Fibroblast of mammary gland (primary cell): ENCODE data around the gene GLT8D2.
"Not testable (repeated sequence)": the region's sequence is repeated elsewhere in the genome, so short reads cannot be mapped to it uniquely, and the experiment has no call there.

ENCODE experiments used
- DNase-seq: peaks from one replicate; pipeline ENCODE4 v3.0.0-alpha.2; 2010; ENCODE audit warnings: low read depth
- H3K4me3 ChIP-seq: 2 replicates; pipeline ENCODE4 v1.5.1; 2011; ENCODE audit warnings: low read depth, mild to moderate bottlenecking, low read length, moderate library complexity; ENCODE audit not compliant: control insufficient read depth
- TF ChIP-seq, protein P1 (sequence below): conservative IDR thresholded peaks from 2 replicates; pipeline ENCODE4 v1.5.1; 2011; ENCODE audit warnings: low read depth, low read length, inconsistent platforms; ENCODE audit not compliant: control insufficient read depth, insufficient read depth

The GLT8D2 gene

DNA sequence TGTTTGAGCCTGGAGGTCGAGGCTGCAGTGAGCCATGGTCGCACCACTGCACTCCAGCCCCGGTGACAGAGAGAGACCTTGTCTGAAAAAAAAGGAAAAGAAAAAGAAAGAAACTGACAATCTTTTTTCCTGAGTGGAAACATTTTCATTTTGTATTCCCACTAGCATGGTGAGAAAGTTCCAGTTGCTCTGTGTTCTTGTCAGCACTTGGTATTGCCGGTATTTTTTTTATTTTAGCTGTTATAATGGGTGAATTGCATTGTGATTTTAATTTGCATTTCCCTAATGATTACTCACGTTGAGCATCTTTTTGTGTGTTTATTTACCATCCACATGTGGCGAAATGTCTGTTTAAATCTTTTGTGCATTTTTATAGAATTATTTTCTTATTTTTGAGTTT lies 25.6 kb downstream of the GLT8D2 start:
- TF ChIP-seq, protein P1, sequence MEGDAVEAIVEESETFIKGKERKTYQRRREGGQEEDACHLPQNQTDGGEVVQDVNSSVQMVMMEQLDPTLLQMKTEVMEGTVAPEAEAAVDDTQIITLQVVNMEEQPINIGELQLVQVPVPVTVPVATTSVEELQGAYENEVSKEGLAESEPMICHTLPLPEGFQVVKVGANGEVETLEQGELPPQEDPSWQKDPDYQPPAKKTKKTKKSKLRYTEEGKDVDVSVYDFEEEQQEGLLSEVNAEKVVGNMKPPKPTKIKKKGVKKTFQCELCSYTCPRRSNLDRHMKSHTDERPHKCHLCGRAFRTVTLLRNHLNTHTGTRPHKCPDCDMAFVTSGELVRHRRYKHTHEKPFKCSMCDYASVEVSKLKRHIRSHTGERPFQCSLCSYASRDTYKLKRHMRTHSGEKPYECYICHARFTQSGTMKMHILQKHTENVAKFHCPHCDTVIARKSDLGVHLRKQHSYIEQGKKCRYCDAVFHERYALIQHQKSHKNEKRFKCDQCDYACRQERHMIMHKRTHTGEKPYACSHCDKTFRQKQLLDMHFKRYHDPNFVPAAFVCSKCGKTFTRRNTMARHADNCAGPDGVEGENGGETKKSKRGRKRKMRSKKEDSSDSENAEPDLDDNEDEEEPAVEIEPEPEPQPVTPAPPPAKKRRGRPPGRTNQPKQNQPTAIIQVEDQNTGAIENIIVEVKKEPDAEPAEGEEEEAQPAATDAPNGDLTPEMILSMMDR = no peak
- DNase-seq = no peak
- no peak overlapping the region for H3K4me3 ChIP-seq

DNA sequence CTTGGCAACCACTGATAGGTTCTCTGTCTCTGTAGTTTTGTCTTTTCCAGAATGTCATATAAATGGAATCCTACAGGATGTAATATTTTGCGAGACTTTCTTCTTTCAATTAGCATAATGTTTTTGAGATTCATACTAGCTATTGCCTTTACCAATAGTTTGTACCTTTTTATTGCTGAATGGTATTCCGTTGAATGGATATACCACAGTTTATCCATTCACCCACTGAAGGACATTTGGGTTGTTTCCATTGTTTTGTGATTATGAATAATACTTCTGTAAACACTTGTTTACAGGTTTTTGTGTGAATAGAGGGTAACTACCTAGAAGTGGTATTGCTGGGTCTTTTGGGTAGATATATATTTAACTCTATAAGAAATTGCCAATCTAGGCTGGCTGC lies 26.3 kb downstream of the GLT8D2 start:
- TF ChIP-seq, protein P1 = no peak
- no peak for DNase-seq
- no peak overlapping the region for H3K4me3 ChIP-seq

DNA sequence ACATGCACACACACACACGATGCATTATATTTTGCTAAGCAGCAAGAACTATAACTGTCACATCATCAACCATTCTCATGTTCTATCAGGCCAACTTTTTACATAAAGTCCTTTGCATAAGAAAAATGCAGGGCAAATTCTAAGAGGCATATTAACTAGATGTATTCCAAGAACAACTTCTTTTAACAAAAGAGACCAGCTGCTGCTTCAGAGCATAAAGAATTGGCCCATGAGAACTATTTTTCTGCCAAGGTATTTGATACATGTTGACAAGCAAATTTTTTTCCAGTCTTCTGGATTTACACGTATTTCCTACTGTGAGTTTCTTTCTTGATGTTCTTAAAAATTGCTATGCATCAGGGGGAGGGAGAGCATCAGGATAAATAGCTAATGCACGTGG lies 27.2 kb downstream of the GLT8D2 start:
- no peak for DNase-seq
- TF ChIP-seq, protein P1 = no peak
- H3K4me3 ChIP-seq = no peak overlapping the region

DNA sequence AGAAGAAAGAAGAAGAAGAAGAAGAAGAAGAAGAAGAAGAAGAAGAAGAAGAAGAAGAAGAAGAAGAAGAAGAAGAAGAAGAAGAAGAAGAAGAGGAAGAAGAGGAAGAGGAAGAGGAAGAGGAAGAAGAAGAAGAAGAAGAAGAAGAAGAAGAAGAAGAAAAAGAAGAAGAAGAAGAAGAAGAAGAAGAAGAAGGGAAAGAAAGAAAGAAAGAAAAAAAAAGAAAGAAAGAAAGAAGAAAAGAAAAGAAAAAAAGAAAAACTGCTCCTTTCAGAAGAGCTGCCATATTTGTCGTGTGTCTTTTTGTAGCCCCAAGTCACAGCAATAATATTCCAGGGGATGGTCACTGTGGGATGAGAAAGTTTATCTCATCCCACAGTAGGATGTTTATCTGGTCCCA lies 28.1 kb downstream of the GLT8D2 start:
- not testable (repeated sequence) for DNase-seq, H3K4me3 ChIP-seq

DNA sequence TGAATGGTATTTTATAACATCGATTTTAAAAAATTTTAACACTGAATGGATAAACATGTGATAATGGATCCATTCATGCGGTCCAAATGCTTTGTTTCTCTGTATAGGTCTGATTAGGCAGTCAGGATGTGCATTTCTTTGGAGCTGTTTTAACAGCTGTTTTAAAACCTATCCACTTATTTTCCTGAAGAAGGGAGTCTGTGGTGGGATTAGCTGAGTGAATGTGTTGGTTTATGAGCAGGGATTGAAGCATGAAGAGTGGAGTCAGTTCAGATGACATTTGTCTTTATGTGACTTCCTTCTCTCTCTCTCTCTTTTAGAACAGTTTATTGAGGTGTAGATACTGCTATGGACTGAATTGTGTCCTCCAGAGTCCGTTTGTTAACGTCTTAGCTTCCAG lies 37.7 kb downstream of the GLT8D2 start:
- TF ChIP-seq, protein P1 = no peak
- DNase-seq = no peak
- no peak overlapping the region for H3K4me3 ChIP-seq

DNA sequence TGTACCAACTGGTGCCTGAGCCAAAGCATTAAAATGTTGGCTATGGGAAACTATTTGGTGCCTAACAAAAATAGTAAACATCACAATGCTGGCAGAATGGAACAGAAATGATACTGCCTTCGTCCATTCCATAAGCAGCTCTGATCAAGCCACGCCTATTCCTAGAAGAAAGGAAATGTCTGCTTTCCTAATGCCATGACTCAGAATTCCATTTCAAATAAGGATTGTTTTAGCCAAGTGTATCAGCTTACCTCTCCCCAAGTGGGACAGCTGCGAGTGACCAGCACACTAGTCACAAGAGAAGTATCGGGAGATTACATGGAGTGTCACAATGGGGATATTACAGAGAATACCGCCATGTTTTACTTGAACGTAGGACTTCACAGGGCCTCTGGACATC lies 38.7 kb downstream of the GLT8D2 start:
- DNase-seq = peak; percentile 95
- no peak overlapping the region for H3K4me3 ChIP-seq
- TF ChIP-seq, protein P1 = no peak

DNA sequence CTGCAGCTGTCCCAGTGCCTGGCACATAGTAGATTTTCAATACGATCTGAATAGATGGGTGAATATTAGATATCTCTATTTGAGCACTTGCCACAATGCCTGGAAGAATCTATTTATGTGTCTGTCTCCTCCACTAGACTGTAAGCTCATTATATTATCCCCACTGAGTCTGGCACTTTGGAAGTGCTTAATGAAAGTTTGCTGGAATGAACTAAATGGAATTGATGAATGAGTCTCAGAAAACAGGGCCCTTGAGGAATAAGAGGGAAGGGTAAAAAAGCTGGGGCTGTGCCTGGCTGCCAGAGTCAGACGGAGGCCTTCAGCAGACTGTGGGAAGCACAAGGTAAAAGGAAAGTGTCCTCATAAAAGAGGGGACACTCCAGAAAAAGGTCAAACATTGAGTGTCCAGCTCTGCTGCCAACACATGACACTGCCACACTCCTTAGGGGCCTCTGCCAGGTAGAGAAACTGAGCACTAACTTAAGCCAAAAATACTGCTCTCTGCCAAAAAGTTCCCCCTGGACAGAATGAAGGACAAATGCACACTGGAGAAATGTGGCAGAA lies 39.3 kb downstream of the GLT8D2 start:
- no peak for DNase-seq
- TF ChIP-seq, protein P1 = no peak
- H3K4me3 ChIP-seq = no peak overlapping the region
